Kidney glomerular epithelial cell (primary cell): Measurements from ENCODE around the gene RP2.

Experiments used
- DNase-seq: peaks from one replicate; lab custom pipeline; 2025; lab: John Stamatoyannopoulos, UW

Gene RP2

GRCh38 chrX:46844913-46845312, 8.1 kb downstream of the RP2 start:
- DNase-seq, result no peak

GRCh38 chrX:46849933-46850332, 13.1 kb downstream of the RP2 start:
- DNase-seq, result no peak

- no peak for DNase-seq
These were observed 13.9 kb downstream of the RP2 start for GRCh38 chrX:46850771-46851170.

- no peak for DNase-seq
These were observed 19.6 kb downstream of the RP2 start for GRCh38 chrX:46856483-46856882.

- DNase-seq, result no peak
These were observed 23.7 kb downstream of the RP2 start for GRCh38 chrX:46860557-46860956.

- no peak for DNase-seq
These were observed 26.2 kb downstream of the RP2 start for GRCh38 chrX:46863072-46863471.

- DNase-seq, result no peak
These were observed 27.8 kb downstream of the RP2 start for GRCh38 chrX:46864606-46865005.

GRCh38 chrX:46865281-46865680, 28.4 kb downstream of the RP2 start:
- peak; percentile 1 for DNase-seq

- DNase-seq, result no peak
These were observed 29.9 kb downstream of the RP2 start for GRCh38 chrX:46866726-46867125.

GRCh38 chrX:46873746-46874145, 36.9 kb downstream of the RP2 start:
- no peak for DNase-seq

- DNase-seq, result no peak
These were observed 40.1 kb downstream of the RP2 start for GRCh38 chrX:46876901-46877300.

GRCh38 chrX:46882266-46882665, 45.4 kb downstream of the RP2 start:
- no peak for DNase-seq

- no peak for DNase-seq
These were observed 48.0 kb downstream of the RP2 start for GRCh38 chrX:46884799-46885198.

GRCh38 chrX:46898207-46898606, 61.4 kb downstream of the RP2 start:
- DNase-seq, result no peak

- peak; percentile 49 for DNase-seq
These were observed 66.8 kb downstream of the RP2 start for GRCh38 chrX:46903458-46904242.

GRCh38 chrX:46904626-46905025, 67.8 kb downstream of the RP2 start:
- no peak for DNase-seq

GRCh38 chrX:46910415-46910814, 73.6 kb downstream of the RP2 start:
- no peak for DNase-seq

- DNase-seq, result peak; percentile 44
These were observed 75.3 kb downstream of the RP2 start, which contains the start of gene JADE3 for GRCh38 chrX:46912098-46912602. TSS of gene JADE3 (plus strand) at chrX:46912421. CDS start at chrX:46984895, 72,474 bp downstream.

GRCh38 chrX:46912603-46913491, 76.0 kb downstream of the RP2 start:
- DNase-seq, result no peak

GRCh38 chrX:46913667-46914066, 76.8 kb downstream of the RP2 start:
- DNase-seq, result no peak

GRCh38 chrX:46916273-46916672, 79.4 kb downstream of the RP2 start:
- no peak for DNase-seq

- no peak for DNase-seq
These were observed 80.8 kb downstream of the RP2 start for GRCh38 chrX:46917622-46918021.

- DNase-seq, result no peak
These were observed 81.6 kb downstream of the RP2 start for GRCh38 chrX:46918434-46918833.
